ENCODE data around the gene SYNGR1. TPM values are rescaled to one million over a fixed set of nuclear protein-coding genes. Genes with fewer than 3 reads are reported as not detected.
A peak's percentile ranks its signal among the peaks of the same experiment; 100 is the strongest.
"Not testable (repeated sequence)": the region's sequence is repeated elsewhere in the genome, so short reads cannot be mapped to it uniquely, and the experiment has no call there.

Gene SYNGR1
- total RNA-seq, 4 donors from 2014 or later, result 13.3 to 35.5 (median 21.5) TPM

DNA sequence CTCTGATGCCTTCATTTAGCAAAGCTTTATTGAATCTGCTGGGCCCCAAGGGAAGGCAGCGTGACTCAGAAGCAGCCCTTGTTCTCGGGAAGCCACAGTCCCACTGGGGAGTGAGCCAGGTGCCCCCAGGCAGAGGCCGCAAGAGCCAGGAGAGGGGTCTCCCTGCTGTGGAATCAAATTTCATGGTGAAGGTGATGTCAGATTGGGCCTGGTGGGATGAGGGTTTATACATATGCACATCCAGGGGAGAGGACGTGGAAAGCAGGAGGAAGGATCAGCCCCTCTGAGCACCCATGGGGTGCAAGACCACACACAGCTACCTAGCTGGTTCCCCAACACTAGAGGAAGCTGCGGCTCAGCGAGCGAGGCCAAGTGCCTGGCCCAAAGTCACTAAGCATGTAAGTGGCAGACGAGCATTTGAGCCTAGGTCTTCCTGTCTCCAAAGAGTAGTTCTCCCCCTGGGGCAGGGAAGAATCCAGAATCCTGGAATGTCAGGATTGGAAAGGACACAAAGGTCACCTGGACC lies 2.0 kb downstream of the SYNGR1 start:
- intact Hi-C loops (cut with DNase I), result no loop called here
- H3K36me3 ChIP-seq, result no peaks in the 10 kb centered on the region
- no peaks in the 10 kb centered on the region for H3K9me3 ChIP-seq
- no peaks in the 10 kb centered on the region for H3K27me3 ChIP-seq
- peak overlapping the region in 2 of 4 donors; percentile 81 to 87 for H3K4me3 ChIP-seq
- peak overlapping the region; percentile 82 to 96 (median 90) for H3K27ac ChIP-seq
- no peak for TF ChIP-seq POLR2A (IDR thresholded peaks at IDR 0.05)
- TF ChIP-seq, protein P1, sequence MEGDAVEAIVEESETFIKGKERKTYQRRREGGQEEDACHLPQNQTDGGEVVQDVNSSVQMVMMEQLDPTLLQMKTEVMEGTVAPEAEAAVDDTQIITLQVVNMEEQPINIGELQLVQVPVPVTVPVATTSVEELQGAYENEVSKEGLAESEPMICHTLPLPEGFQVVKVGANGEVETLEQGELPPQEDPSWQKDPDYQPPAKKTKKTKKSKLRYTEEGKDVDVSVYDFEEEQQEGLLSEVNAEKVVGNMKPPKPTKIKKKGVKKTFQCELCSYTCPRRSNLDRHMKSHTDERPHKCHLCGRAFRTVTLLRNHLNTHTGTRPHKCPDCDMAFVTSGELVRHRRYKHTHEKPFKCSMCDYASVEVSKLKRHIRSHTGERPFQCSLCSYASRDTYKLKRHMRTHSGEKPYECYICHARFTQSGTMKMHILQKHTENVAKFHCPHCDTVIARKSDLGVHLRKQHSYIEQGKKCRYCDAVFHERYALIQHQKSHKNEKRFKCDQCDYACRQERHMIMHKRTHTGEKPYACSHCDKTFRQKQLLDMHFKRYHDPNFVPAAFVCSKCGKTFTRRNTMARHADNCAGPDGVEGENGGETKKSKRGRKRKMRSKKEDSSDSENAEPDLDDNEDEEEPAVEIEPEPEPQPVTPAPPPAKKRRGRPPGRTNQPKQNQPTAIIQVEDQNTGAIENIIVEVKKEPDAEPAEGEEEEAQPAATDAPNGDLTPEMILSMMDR (IDR thresholded peaks at IDR 0.05), result no peak
- peaks cover 22 to 80% (median 29%) of the 10 kb centered on the region in 3 donors for H3K4me1 ChIP-seq
- WGBS, 2 donors, result 28 to 47% methylated on average over 3 to 7 of the region's 8 CpGs
- no peak for DNase-seq

DNA sequence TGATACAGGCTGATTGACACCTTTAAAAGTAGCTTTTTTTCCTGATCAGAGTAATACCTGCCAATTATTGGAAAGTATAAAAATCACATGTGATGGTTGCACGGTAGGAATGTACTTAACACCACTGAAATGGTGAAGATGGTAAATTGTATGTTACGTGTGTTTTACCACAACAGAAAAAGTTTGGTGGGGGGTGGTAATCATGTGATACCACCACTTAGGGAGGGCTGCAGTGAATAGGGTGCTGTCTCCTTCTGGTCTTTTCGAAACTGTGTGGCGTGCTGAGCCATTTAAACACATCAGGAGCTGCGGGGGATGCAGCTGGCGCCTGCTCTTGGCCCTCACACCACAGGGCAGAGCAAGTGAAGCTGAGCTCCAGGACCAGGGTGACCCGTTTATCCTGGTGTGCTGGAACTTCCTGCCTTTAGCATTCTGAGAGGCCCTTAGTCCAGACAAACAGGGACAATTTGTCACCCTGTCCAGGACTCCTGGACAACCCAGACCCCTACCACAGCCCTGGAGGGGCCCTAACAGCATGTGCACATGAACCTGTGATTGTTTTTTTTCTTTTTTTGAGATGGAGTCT lies 2.6 kb downstream of the SYNGR1 start:
- intact Hi-C loops (cut with DNase I), result no loop called here
- WGBS, 2 donors, result 74% methylated on average over 7 of the region's 7 CpGs
- Histone ChIP-seq H3K4me3 (no peak overlapping the region), H3K27ac (peak overlapping the region; percentile 82 to 96 (median 90)), H3K36me3 (no peaks in the 10 kb centered on the region), H3K4me1 (peaks cover 27 to 86% (median 29%) of the 10 kb centered on the region in 3 donors), H3K27me3 (no peaks in the 10 kb centered on the region), H3K9me3 (no peaks in the 10 kb centered on the region)
- TF ChIP-seq, protein P1 (IDR thresholded peaks at IDR 0.05), result no peak
- no peak for TF ChIP-seq POLR2A (IDR thresholded peaks at IDR 0.05)
- no peak for DNase-seq

DNA sequence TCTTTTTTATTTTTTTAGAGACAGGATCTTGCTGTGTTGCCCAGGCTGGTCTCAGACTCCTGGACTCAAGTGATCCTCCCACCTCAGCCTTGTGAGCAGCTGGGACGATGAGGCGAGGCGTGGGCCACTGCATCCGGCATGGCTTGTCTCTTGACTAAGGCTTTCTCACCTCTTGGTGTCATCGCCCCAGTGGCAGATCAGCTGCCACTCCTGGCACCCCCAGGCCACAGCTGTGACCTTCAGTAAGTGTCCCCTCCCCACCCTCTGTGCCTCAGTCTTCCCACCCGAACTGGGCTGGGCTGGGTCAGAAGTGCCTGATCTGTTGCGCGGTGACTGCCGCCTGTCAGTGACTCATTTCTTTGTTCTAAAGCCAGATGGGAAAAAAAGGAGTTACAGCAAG lies 3.6 kb downstream of the SYNGR1 start:
- Histone ChIP-seq H3K27me3 (no peaks in the 10 kb centered on the region), H3K4me1 (peaks cover 27 to 92% (median 29%) of the 10 kb centered on the region in 3 donors), H3K9me3 (no peaks in the 10 kb centered on the region), H3K36me3 (peaks cover 0 to under 1% (median 0%) of the 10 kb centered on the region in 3 donors), H3K27ac (peak overlapping the region; percentile 14 to 96 (median 72)), H3K4me3 (no peak overlapping the region)
- WGBS, 2 donors, result 27 to 63% methylated on average over 8 of the region's 9 CpGs
- no peak for DNase-seq
- intact Hi-C loops (cut with DNase I), result no loop called here
- TF ChIP-seq POLR2A (IDR thresholded peaks at IDR 0.05), result no peak
- TF ChIP-seq, protein P1 (IDR thresholded peaks at IDR 0.05), result no peak

DNA sequence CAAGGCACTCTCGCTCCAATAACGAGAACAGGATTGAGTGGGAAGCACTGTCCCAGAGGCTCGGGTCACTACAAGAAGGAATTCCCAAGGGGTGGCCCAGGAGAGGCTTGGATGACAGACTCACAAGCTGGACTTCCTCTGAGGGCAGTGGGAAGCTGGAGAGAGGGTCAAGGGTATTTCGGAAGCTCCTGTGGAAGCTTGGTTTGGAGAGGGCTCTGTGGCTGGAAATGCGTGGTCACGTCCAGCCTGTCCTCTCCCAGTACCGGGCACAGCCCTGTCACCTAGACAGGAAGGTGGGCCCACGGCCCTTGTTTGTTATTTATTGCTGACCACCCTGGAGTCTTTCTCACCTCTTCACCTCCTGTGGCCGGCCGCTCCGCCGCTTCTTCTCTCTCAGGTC lies 5.3 kb downstream of the SYNGR1 start:
- peaks cover 0 to 9% (median 5%) of the 10 kb centered on the region in 3 donors for H3K36me3 ChIP-seq
- TF ChIP-seq, protein P1 (IDR thresholded peaks at IDR 0.05), result no peak
- TF ChIP-seq POLR2A (IDR thresholded peaks at IDR 0.05), result no peak
- H3K27me3 ChIP-seq, result no peaks in the 10 kb centered on the region
- 85% methylated on average over 9 of the region's 12 CpGs; no CpG with 5 or more reads in 1 of the 2 donors for WGBS, 2 donors
- H3K4me1 ChIP-seq, result peaks cover 21 to 94% (median 21%) of the 10 kb centered on the region in 3 donors
- H3K27ac ChIP-seq, result peak overlapping the region in 2 of 4 donors; percentile 80 to 83
- H3K4me3 ChIP-seq, result no peak overlapping the region
- intact Hi-C loops (cut with DNase I), result no loop called here
- no peak for DNase-seq
- no peaks in the 10 kb centered on the region for H3K9me3 ChIP-seq

DNA sequence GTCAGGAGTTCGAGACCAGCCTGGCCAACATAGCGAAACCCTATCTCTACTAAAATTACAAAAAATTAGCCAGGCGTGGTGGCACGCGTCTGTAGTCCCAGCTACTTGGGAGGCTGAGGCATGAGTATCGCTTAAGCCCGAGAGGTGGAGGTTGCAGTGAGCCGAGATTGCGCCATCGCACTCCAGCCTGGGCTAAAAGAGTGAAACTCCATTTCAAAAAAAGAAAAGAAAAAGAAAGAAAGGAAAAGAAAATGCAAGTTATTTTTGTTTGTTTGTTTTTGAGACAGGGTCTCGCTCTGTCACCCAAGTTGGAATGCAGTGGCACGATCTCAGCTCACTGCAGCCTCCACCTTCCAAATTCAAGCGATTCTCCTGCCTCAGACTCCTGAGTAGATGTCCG lies 6.0 kb downstream of the SYNGR1 start:
- intact Hi-C loops (cut with DNase I); H3K9me3 ChIP-seq; H3K27me3 ChIP-seq; H3K4me3 ChIP-seq; DNase-seq; H3K36me3 ChIP-seq: not testable (repeated sequence)
- peak overlapping the region in 3 of 4 donors; percentile 80 to 83 (median 80) for H3K27ac ChIP-seq
- peaks cover 25 to 94% (median 27%) of the 10 kb centered on the region in 3 donors for H3K4me1 ChIP-seq
- 90 to 93% methylated on average over 13 to 14 of the region's 14 CpGs for WGBS, 2 donors

Measured in esophagus squamous epithelium (tissue), 5 donors.